ENCODE measurements around the gene CCDC112.
A peak's percentile ranks its signal among the peaks of the same experiment; 100 is the strongest.
"Not testable (repeated sequence)": the region's sequence is repeated elsewhere in the genome, so short reads cannot be mapped to it uniquely, and the experiment has no call there.

Gene CCDC112

GRCh38 chr5:115264786-115265185 is 31.7 kb downstream of the CCDC112 start:
- Histone ChIP-seq H4K20me1 (peaks cover 6% of the 10 kb centered on the region; the same call in 1 of the 2 replicates), H3K27me3 (no peaks in the 10 kb centered on the region), H3K4me3 (no peak overlapping the region), H3K4me1 (peaks cover 23% of the 10 kb centered on the region), H3K9ac (no peak overlapping the region), H3K36me3 (peaks cover 17% of the 10 kb centered on the region), H3K27ac (no peak overlapping the region), H3K9me3 (no peaks in the 10 kb centered on the region), H3K4me2 (no peak overlapping the region)
- TF ChIP-seq Cebpa-rat (IDR thresholded peaks at IDR 0.05) = no peak

- peaks cover 23% of the 10 kb centered on the region for H3K4me1 ChIP-seq
- H3K27ac ChIP-seq = peak overlapping the region; percentile 96
- H3K4me2 ChIP-seq = peak overlapping the region; percentile 87
- H3K9ac ChIP-seq = peak overlapping the region; percentile 89; the same call in 1 of the 2 replicates
- no peak for TF ChIP-seq Cebpa-rat (IDR thresholded peaks at IDR 0.05)
- H3K9me3 ChIP-seq = no peaks in the 10 kb centered on the region
- H3K4me3 ChIP-seq = peak overlapping the region; percentile 94
- H4K20me1 ChIP-seq = peaks cover 23% of the 10 kb centered on the region
- H3K27me3 ChIP-seq = no peaks in the 10 kb centered on the region
- H3K36me3 ChIP-seq = peaks cover 29% of the 10 kb centered on the region
Observed at GRCh38 chr5:115263078-115263380, 33.4 kb downstream of the CCDC112 start.

- Histone ChIP-seq H3K9me3 (no peaks in the 10 kb centered on the region), H3K27ac (peak within 1 kb of the TSS; percentile 96)
Observed at GRCh38 chr5:115262321-115263077, 34.0 kb downstream of the CCDC112 start, which contains the start of gene PGGT1B. TSS of gene PGGT1B (minus strand) at chr5:115262877. CDS start at chr5:115262851, 26 bp downstream.

GRCh38 chr5:115262011-115262320 is 34.5 kb downstream of the CCDC112 start:
- Histone ChIP-seq H3K4me3 (peak overlapping the region; percentile 94), H3K36me3 (peaks cover 32% of the 10 kb centered on the region), H3K4me1 (peaks cover 23% of the 10 kb centered on the region), H3K4me2 (peak overlapping the region; percentile 87), H4K20me1 (peaks cover 34% of the 10 kb centered on the region), H3K27ac (peak overlapping the region; percentile 96), H3K9me3 (no peaks in the 10 kb centered on the region), H3K27me3 (no peaks in the 10 kb centered on the region), H3K9ac (peak overlapping the region; percentile 89)
- no peak for TF ChIP-seq Cebpa-rat (IDR thresholded peaks at IDR 0.05)

More at GRCh38 chr5:115262321-115263077, 34.0 kb downstream of the CCDC112 start, which contains the start of gene PGGT1B:
- no peak for TF ChIP-seq Cebpa-rat (IDR thresholded peaks at IDR 0.05)
- H3K36me3 ChIP-seq = peaks cover 29% of the 10 kb centered on the region
- H4K20me1 ChIP-seq = peaks cover 29% of the 10 kb centered on the region
- H3K9ac ChIP-seq = peak within 1 kb of the TSS; percentile 89
- no peaks in the 10 kb centered on the region for H3K27me3 ChIP-seq
- H3K4me2 ChIP-seq = peak within 1 kb of the TSS; percentile 87
- peak within 1 kb of the TSS; percentile 94 for H3K4me3 ChIP-seq
- peaks cover 23% of the 10 kb centered on the region for H3K4me1 ChIP-seq

GRCh38 chr5:115260248-115260647 is 36.2 kb downstream of the CCDC112 start:
- Histone ChIP-seq H3K27ac (no peak overlapping the region), H3K4me2 (peak overlapping the region; percentile 87), H3K9me3 (no peaks in the 10 kb centered on the region), H3K9ac (no peak overlapping the region), H3K4me1 (peaks cover 23% of the 10 kb centered on the region), H3K4me3 (no peak overlapping the region), H3K27me3 (no peaks in the 10 kb centered on the region), H4K20me1 (peaks cover 51% of the 10 kb centered on the region), H3K36me3 (peaks cover 36% of the 10 kb centered on the region)
- TF ChIP-seq Cebpa-rat (IDR thresholded peaks at IDR 0.05) = no peak

- peaks cover 74% of the 10 kb centered on the region for H4K20me1 ChIP-seq
Observed at GRCh38 chr5:115257981-115258380, 38.5 kb downstream of the CCDC112 start.

GRCh38 chr5:115249379-115249778 is 47.1 kb downstream of the CCDC112 start:
- H3K4me1 ChIP-seq, H3K4me3 ChIP-seq, H3K4me2 ChIP-seq, H3K27ac ChIP-seq, H3K9me3 ChIP-seq, H3K9ac ChIP-seq, H3K27me3 ChIP-seq, H3K36me3 ChIP-seq: not testable (repeated sequence)
- peaks cover 73% of the 10 kb centered on the region for H4K20me1 ChIP-seq

More at GRCh38 chr5:115257981-115258380, 38.5 kb downstream of the CCDC112 start:
- Histone ChIP-seq H3K4me1 (peaks cover 19% of the 10 kb centered on the region), H3K4me3 (no peak overlapping the region), H3K36me3 (peaks cover 29% of the 10 kb centered on the region; the same call in 1 of the 2 replicates), H3K9me3 (no peaks in the 10 kb centered on the region), H3K27ac (no peak overlapping the region), H3K27me3 (no peaks in the 10 kb centered on the region), H3K9ac (no peak overlapping the region), H3K4me2 (no peak overlapping the region)
- TF ChIP-seq Cebpa-rat (IDR thresholded peaks at IDR 0.05) = no peak

- H4K20me1 ChIP-seq = peaks cover 61% of the 10 kb centered on the region
- no peak overlapping the region for H3K4me2 ChIP-seq
- no peak for TF ChIP-seq Cebpa-rat (IDR thresholded peaks at IDR 0.05)
- H3K9ac ChIP-seq = no peak overlapping the region
- no peaks in the 10 kb centered on the region for H3K9me3 ChIP-seq
- peaks cover 16% of the 10 kb centered on the region for H3K36me3 ChIP-seq
- H3K27me3 ChIP-seq = no peaks in the 10 kb centered on the region
- no peak overlapping the region for H3K4me3 ChIP-seq
- no peak overlapping the region for H3K27ac ChIP-seq
- H3K4me1 ChIP-seq = no peaks in the 10 kb centered on the region
Observed at GRCh38 chr5:115246361-115246991, 50.0 kb downstream of the CCDC112 start.

GRCh38 chr5:115243412-115243811 is 53.0 kb downstream of the CCDC112 start:
- Histone ChIP-seq H3K27me3 (no peaks in the 10 kb centered on the region), H4K20me1 (peaks cover 36% of the 10 kb centered on the region), H3K36me3 (peaks cover 39% of the 10 kb centered on the region), H3K4me2 (no peak overlapping the region), H3K4me1 (no peaks in the 10 kb centered on the region), H3K27ac (no peak overlapping the region), H3K9ac (no peak overlapping the region), H3K4me3 (no peak overlapping the region), H3K9me3 (no peaks in the 10 kb centered on the region)
- no peak for TF ChIP-seq Cebpa-rat (IDR thresholded peaks at IDR 0.05)

- Histone ChIP-seq H3K27me3 (no peaks in the 10 kb centered on the region), H3K9ac (no peak overlapping the region), H3K27ac (no peak overlapping the region), H3K4me2 (no peak overlapping the region), H4K20me1 (peaks cover 22% of the 10 kb centered on the region), H3K9me3 (no peaks in the 10 kb centered on the region), H3K36me3 (peaks cover 44% of the 10 kb centered on the region), H3K4me3 (no peak overlapping the region), H3K4me1 (no peaks in the 10 kb centered on the region)
- TF ChIP-seq Cebpa-rat (IDR thresholded peaks at IDR 0.05) = no peak
Observed at GRCh38 chr5:115241881-115242642, 54.4 kb downstream of the CCDC112 start.

All from BLaER1 (cell line).